HEK293 (cell line): ENCODE measurements around the gene C4orf17.

ENCODE experiments used
- CTCF ChIA-PET: fragments of 350-600 bp; formaldehyde crosslinking; extraction: SDS; loops from one replicate; lab custom pipeline; 2021; ENCODE audit warnings: antibody characterized with exemption; lab: Yijun Ruan, JAX
- POLR2A ChIA-PET: fragments of 300-600 bp; formaldehyde crosslinking; extraction: SDS; loops from one replicate; lab custom pipeline; 2020; ENCODE audit warnings: antibody characterized with exemption, inconsistent platforms; lab: Yijun Ruan, JAX
- H3K27ac ChIP-seq: fragments of 200-500 bp; sonication (Bioruptor generic); 2 replicates; pipeline ENCODE4 v1.5.1; 2014; ENCODE audit warnings: low read depth, low read length, control low read depth, inconsistent platforms; ENCODE audit errors: extremely low read depth
- H3K36me3 ChIP-seq, 2 experiments: fragments of 200-500 bp in 1 of 2; sonication (Bioruptor generic) in 1 of 2; 1 replicate in 1 of 2; 2 replicates in 1 of 2; pipeline ENCODE4 v1.5.1; 2014 to 2017; ENCODE audit warnings: inconsistent platforms in 2 of 2, low read length in 2 of 2; ENCODE audit not compliant: control insufficient read depth in 2 of 2, insufficient read depth in 1 of 2
- H3K4me1 ChIP-seq: fragments of 200-500 bp; sonication (Bioruptor generic); 2 replicates; pipeline ENCODE4 v1.5.1; 2014; ENCODE audit warnings: mild to moderate bottlenecking, low read length, inconsistent platforms; ENCODE audit not compliant: control insufficient read depth, insufficient read depth
- H3K4me3 ChIP-seq: 2 replicates; pipeline ENCODE4 v1.5.1; 2011; ENCODE audit warnings: low read depth, mild to moderate bottlenecking, control low read depth, low read length, moderate library complexity
- H3K9me3 ChIP-seq: fragments of 200-500 bp; sonication (Bioruptor generic); 2 replicates; pipeline ENCODE4 v1.5.1; 2014; ENCODE audit warnings: low read depth, low read length, inconsistent platforms; ENCODE audit not compliant: control insufficient read depth, insufficient read depth
- HOXA7 ChIP-seq: sonication (generic); formaldehyde crosslinking; IDR thresholded peaks from 2 replicates; pipeline ENCODE4 v1.8.1; 2022; ENCODE audit warnings: missing genetic modification reagents, borderline replicate concordance
- KLF1 ChIP-seq: fragments of 450-650 bp; formaldehyde crosslinking; IDR thresholded peaks from 2 replicates; pipeline ENCODE4 v1.5.1; 2016; ENCODE audit warnings: missing biosample characterization, missing genetic modification characterization
- KLF10 ChIP-seq: fragments of 450-650 bp; IDR thresholded peaks from 2 replicates; pipeline ENCODE4 v1.5.1; 2018; ENCODE audit warnings: missing biosample characterization, mild to moderate bottlenecking, missing genetic modification characterization
- RBAK ChIP-seq: fragments of 450-650 bp; formaldehyde crosslinking; IDR thresholded peaks from 2 replicates; pipeline ENCODE4 v1.5.1; 2016; ENCODE audit warnings: missing biosample characterization, missing genetic modification characterization
- SALL2 ChIP-seq: fragments of 450-650 bp; formaldehyde crosslinking; IDR thresholded peaks from 2 replicates; pipeline ENCODE4 v1.5.0; 2017; ENCODE audit warnings: missing biosample characterization, mild to moderate bottlenecking, missing genetic modification characterization, borderline replicate concordance
- ZFP69B ChIP-seq: fragments of 450-650 bp; formaldehyde crosslinking; IDR thresholded peaks from 2 replicates; pipeline ENCODE4 v1.5.1; 2016; ENCODE audit warnings: missing biosample characterization, missing genetic modification characterization
- ZNF221 ChIP-seq: fragments of 450-650 bp; formaldehyde crosslinking; IDR thresholded peaks from 2 replicates; pipeline ENCODE4 v1.5.1; 2017; ENCODE audit warnings: missing biosample characterization, missing genetic modification characterization, borderline replicate concordance
- ZNF266 ChIP-seq: fragments of 450-650 bp; formaldehyde crosslinking; IDR thresholded peaks from 2 replicates; pipeline ENCODE4 v1.5.1; 2016; ENCODE audit warnings: missing biosample characterization, missing genetic modification characterization, low read depth
- ZNF529 ChIP-seq: fragments of 450-650 bp; formaldehyde crosslinking; IDR thresholded peaks from 2 replicates; pipeline ENCODE4 v1.5.1; 2017; ENCODE audit warnings: missing genetic modification characterization, missing biosample characterization; ENCODE audit not compliant: insufficient replicate concordance
- ZNF626 ChIP-seq: fragments of 450-650 bp; sonication (Bioruptor Pico); formaldehyde crosslinking; IDR thresholded peaks from 2 replicates; pipeline ENCODE4 v1.5.1; 2018; ENCODE audit warnings: missing biosample characterization, missing genetic modification characterization, inconsistent platforms
- ZNF629 ChIP-seq: fragments of 450-650 bp; formaldehyde crosslinking; IDR thresholded peaks from 2 replicates; pipeline ENCODE4 v1.5.1; 2017; ENCODE audit warnings: missing biosample characterization, missing genetic modification characterization
- ZNF660 ChIP-seq: fragments of 450-650 bp; IDR thresholded peaks from 2 replicates; pipeline ENCODE4 v1.5.1; 2018; ENCODE audit warnings: missing biosample characterization, mild to moderate bottlenecking, missing genetic modification characterization
- ZNF837 ChIP-seq: fragments of 450-650 bp; formaldehyde crosslinking; IDR thresholded peaks from 2 replicates; pipeline ENCODE4 v1.5.1; 2016; ENCODE audit warnings: missing biosample characterization, missing genetic modification characterization
- TF ChIP-seq, protein P1 (sequence below): fragments of 450-650 bp; formaldehyde crosslinking; IDR thresholded peaks from 2 replicates; pipeline ENCODE4 v1.5.1; 2016; ENCODE audit warnings: missing biosample characterization, missing genetic modification characterization
- TF ChIP-seq, protein P2 (sequence below): fragments of 450-650 bp; formaldehyde crosslinking; IDR thresholded peaks from 2 replicates; pipeline ENCODE4 v1.5.1; 2016; ENCODE audit warnings: missing biosample characterization, missing genetic modification characterization
- TF ChIP-seq, protein P3 (sequence below): fragments of 450-650 bp; formaldehyde crosslinking; IDR thresholded peaks from 2 replicates; pipeline ENCODE4 v1.5.1; 2017; ENCODE audit warnings: missing biosample characterization, missing genetic modification characterization

Gene C4orf17

DNA sequence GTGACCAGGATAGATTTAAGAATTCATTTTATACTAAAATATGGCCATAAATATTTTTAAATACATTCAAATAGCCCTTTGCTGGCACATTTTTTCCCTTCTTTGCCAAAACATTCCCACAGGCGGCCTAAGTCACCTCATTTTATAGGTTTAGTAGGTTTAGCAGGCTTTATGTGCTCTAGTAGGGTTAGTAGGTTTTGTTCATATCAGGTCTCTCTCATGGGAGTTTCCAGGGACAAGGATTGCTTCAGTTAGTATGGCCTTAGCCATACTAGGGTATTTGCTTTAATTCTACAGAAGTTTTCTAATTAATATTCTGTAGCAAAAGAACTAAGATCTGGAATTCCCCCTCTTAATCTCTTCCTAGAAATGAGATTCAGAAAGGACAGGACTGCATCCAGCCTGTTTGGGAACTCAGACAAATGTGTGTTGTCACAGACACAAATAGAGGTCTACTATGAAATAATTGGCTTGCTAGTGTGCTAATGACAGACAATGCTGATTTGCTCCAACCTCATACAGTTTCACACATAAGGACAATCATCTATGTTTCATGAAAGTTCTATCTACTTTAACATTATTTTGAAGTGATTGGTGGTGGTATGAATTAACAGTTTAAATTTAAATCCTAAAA is 63.0 kb downstream of the C4orf17 start:
- H3K36me3 ChIP-seq, result no peaks in the 10 kb centered on the region
- no peak overlapping the region for H3K27ac ChIP-seq
- POLR2A ChIA-PET, result no interaction called here
- H3K4me1 ChIP-seq, result no peaks in the 10 kb centered on the region
- H3K4me3 ChIP-seq, result no peak overlapping the region
- CTCF ChIA-PET, result no interaction called here
- H3K9me3 ChIP-seq, result no peaks in the 10 kb centered on the region
- TF ChIP-seq HOXA7 (CRISPR knock-in tag), result no peak
- no peak for TF ChIP-seq ZNF529 (tag by site-specific recombination)
- no peak for TF ChIP-seq RBAK
- no peak for TF ChIP-seq ZNF837 (tag by site-specific recombination)
- TF ChIP-seq, protein P1, sequence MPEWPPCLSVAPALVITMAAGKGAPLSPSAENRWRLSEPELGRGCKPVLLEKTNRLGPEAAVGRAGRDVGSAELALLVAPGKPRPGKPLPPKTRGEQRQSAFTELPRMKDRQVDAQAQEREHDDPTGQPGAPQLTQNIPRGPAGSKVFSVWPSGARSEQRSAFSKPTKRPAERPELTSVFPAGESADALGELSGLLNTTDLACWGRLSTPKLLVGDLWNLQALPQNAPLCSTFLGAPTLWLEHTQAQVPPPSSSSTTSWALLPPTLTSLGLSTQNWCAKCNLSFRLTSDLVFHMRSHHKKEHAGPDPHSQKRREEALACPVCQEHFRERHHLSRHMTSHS (tag by site-specific recombination), result no peak
- TF ChIP-seq, protein P2, sequence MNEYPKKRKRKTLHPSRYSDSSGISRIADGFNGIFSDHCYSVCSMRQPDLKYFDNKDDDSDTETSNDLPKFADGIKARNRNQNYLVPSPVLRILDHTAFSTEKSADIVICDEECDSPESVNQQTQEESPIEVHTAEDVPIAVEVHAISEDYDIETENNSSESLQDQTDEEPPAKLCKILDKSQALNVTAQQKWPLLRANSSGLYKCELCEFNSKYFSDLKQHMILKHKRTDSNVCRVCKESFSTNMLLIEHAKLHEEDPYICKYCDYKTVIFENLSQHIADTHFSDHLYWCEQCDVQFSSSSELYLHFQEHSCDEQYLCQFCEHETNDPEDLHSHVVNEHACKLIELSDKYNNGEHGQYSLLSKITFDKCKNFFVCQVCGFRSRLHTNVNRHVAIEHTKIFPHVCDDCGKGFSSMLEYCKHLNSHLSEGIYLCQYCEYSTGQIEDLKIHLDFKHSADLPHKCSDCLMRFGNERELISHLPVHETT, result no peak
- no peak for TF ChIP-seq ZNF629 (tag by site-specific recombination)

DNA sequence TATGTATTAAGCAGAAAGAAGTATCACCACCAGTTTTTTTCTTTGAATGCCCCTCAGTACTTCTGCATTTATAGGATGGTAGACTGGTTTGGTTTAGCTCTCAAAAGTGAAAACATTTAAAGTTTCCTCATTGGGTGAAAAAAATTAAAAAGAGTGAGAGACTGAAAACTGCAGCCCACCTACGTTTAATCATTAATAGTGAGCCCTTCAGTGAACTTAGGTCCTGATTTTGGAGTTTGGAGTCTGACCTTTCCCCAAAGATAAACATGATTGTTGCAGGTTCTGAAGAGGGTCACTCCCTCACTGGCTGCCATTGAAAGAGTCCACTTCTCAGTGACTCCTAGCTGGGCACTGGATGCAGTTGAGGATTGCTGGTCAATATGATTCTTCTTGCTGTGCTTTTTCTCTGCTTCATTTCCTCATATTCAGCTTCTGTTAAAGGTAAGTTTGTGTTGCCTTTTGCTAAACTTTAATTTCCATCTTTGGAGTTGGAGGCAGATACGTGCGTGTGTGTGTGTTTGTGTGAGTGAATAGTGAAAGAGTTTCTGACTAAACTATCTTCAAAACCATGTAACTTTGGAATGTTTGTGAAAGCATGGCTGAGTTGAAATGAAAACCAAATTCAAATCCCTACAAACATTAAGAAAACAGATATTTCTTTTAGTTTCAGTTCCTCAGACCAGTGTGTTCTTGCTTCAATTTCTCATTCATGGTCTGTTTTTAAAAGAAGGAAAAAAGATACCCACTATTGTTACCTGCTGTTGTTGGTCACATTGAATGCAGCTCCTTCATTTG is 63.9 kb downstream of the C4orf17 start, which contains the start of gene MTTP:
MTTP (plus strand) TSS at position 295 of the 795 bp plus-strand sequence; CDS start at position 381, 86 bp downstream.
- TF ChIP-seq ZNF221 (tag by site-specific recombination) (no peak), SALL2 (tag by site-specific recombination) (no peak), ZNF626 (tag by site-specific recombination) (no peak), KLF10 (tag by site-specific recombination) (no peak), ZFP69B (tag by site-specific recombination) (no peak)
- TF ChIP-seq, all 188 proteins: peak for 0
- Histone ChIP-seq H3K9me3 (no peaks in the 10 kb centered on the region), H3K4me3 (no peak within 1 kb of the TSS), H3K27ac (no peak within 1 kb of the TSS), H3K36me3 (no peaks in the 10 kb centered on the region), H3K4me1 (no peaks in the 10 kb centered on the region)
- ChIA-PET CTCF (interaction anchor here (0.7 kb wide), 1 partner anchor 233 kb away, joined by 3 read pairs; no protein-coding TSS in a partner anchor), POLR2A (no interaction called here)

DNA sequence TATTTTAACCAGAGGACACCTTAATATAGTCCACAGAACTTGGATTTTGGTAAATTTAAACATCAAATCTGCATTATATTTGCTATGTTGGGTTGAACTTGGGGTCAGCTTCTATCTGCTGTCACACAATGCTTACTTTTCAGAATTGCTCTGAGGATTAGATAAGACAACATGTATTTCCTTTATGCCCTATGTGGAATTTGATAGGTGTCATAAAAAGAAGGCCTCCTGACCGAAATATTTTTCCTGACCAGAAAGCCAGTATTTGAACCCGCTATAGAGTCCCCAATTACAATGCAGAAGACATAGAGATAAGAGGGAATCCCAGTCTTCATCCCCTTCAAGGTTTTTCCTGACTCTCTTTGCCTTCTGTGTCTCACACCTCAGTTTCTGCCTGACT is 67.9 kb downstream of the C4orf17 start:
- Histone ChIP-seq H3K27ac (no peak overlapping the region), H3K36me3 (no peaks in the 10 kb centered on the region)
- no peak for TF ChIP-seq ZNF266 (tag by site-specific recombination)
- no peak for TF ChIP-seq RBAK
- TF ChIP-seq, protein P3, sequence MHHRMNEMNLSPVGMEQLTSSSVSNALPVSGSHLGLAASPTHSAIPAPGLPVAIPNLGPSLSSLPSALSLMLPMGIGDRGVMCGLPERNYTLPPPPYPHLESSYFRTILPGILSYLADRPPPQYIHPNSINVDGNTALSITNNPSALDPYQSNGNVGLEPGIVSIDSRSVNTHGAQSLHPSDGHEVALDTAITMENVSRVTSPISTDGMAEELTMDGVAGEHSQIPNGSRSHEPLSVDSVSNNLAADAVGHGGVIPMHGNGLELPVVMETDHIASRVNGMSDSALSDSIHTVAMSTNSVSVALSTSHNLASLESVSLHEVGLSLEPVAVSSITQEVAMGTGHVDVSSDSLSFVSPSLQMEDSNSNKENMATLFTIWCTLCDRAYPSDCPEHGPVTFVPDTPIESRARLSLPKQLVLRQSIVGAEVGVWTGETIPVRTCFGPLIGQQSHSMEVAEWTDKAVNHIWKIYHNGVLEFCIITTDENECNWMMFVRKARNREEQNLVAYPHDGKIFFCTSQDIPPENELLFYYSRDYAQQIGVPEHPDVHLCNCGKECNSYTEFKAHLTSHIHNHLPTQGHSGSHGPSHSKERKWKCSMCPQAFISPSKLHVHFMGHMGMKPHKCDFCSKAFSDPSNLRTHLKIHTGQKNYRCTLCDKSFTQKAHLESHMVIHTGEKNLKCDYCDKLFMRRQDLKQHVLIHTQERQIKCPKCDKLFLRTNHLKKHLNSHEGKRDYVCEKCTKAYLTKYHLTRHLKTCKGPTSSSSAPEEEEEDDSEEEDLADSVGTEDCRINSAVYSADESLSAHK (tag by site-specific recombination), result no peak
- no peak for TF ChIP-seq ZNF660 (tag by site-specific recombination)
- TF ChIP-seq KLF1 (tag by site-specific recombination), result no peak
- TF ChIP-seq, all 188 proteins: peak for 0
- no peaks in the 10 kb centered on the region for H3K9me3 ChIP-seq
- POLR2A ChIA-PET, result no interaction called here
- CTCF ChIA-PET, result interaction anchor here (0.5 to 0.6 kb wide), 2 partner anchors 8 to 13 kb away, joined by 4 to 5 read pairs; no protein-coding TSS in a partner anchor
- no peak overlapping the region for H3K4me3 ChIP-seq
- H3K4me1 ChIP-seq, result no peaks in the 10 kb centered on the region
